B cell (primary cell): ENCODE results near the gene GABPB2. TPM values are rescaled to one million over a fixed set of nuclear protein-coding genes. Genes with fewer than 3 reads are reported as not detected.

Experiments
- ATAC-seq: fragments of 200-7000 bp; cut with Tn5 transposase; one replicate; pipeline ENCODE4 v1.10.0; 2021; ENCODE audit warnings: low read depth, mild to moderate bottlenecking, moderate number of reproducible peaks, moderate library complexity
- CTCF ChIA-PET: fragments of 350-600 bp; sonication (Branson Sonifier 250); formaldehyde crosslinking; loops from one replicate; lab custom pipeline; 2021; ENCODE audit warnings: antibody characterized with exemption, inconsistent platforms; lab: Charles Lee
- POLR2A ChIA-PET: fragments of 350-600 bp; sonication (Branson Sonifier 250); formaldehyde crosslinking; loops from one replicate; lab custom pipeline; 2021; ENCODE audit warnings: antibody characterized with exemption; lab: Charles Lee
- DNase-seq: peaks from one replicate; pipeline ENCODE4 v3.0.0; 2013
- H2AFZ ChIP-seq: 2 replicates; pipeline ENCODE4 v1.6.1; 2012; ENCODE audit warnings: mild to moderate bottlenecking, low read depth, low read length; ENCODE audit not compliant: insufficient read depth, poor library complexity, severe bottlenecking
- H3K27ac ChIP-seq, 2 donors: 1 replicate in 1 of 2; 2 replicates in 1 of 2; pipeline ENCODE4 v1.5.1; 2012 to 2013; ENCODE audit warnings: low read length in 2 of 2, mild to moderate bottlenecking in 2 of 2, moderate library complexity in 1 of 2
- H3K27me3 ChIP-seq, 4 experiments: fragments of 200-600 bp in 1 of 4; sonication (generic) in 1 of 4; replicated peaks in 1 of 4; 1 replicate in 2 of 4; 2 replicates in 2 of 4; pipeline versions ENCODE4 v1.6.1 to v1.7.0; 2013 to 2016; ENCODE audit warnings: low read length in 3 of 4, mild to moderate bottlenecking in 2 of 4, mixed read lengths in 1 of 4, moderate library complexity in 1 of 4; ENCODE audit not compliant: insufficient read depth in 4 of 4, control insufficient read depth in 3 of 4; ENCODE audit errors: control extremely low read depth in 1 of 4
- H3K36me3 ChIP-seq, 2 experiments: replicated peaks in 1 of 2; 1 replicate in 1 of 2; 2 replicates in 1 of 2; pipeline versions ENCODE4 v1.6.1 to v1.7.1; 2013; ENCODE audit warnings: low read length in 1 of 2; ENCODE audit not compliant: insufficient read depth in 2 of 2, control insufficient read depth in 1 of 2; ENCODE audit errors: control extremely low read depth in 1 of 2, extremely low read depth in 1 of 2
- H3K4me1 ChIP-seq, 2 donors: fragments of 200-600 bp in 1 of 2; sonication (generic) in 1 of 2; 1 replicate in 1 of 2; 2 replicates in 1 of 2; pipeline versions ENCODE4 v1.5.1 to v1.6.1; 2013 to 2017; ENCODE audit warnings: low read length in 2 of 2; ENCODE audit not compliant: control insufficient read depth in 2 of 2, insufficient read depth in 2 of 2
- H3K4me2 ChIP-seq: replicated peaks from 2 replicates; pipeline ENCODE3; 2012; ENCODE audit warnings: mild to moderate bottlenecking, low read depth, low read length; ENCODE audit not compliant: poor library complexity, severe bottlenecking
- H3K4me3 ChIP-seq, 5 experiments: fragments of 200-600 bp in 1 of 5; sonication (generic) in 1 of 5; 1 replicate in 3 of 5; 2 replicates in 2 of 5; pipeline versions ENCODE4 v1.5.1 to v1.7.0; 2011 to 2016; ENCODE audit warnings: low read length in 4 of 5, mild to moderate bottlenecking in 4 of 5, low read depth in 2 of 5, control low read depth in 1 of 5, moderate library complexity in 1 of 5; ENCODE audit not compliant: insufficient read depth in 1 of 5; ENCODE audit errors: control extremely low read depth in 1 of 5, extremely low read depth in 1 of 5
- H3K79me2 ChIP-seq: fragments of 200-600 bp; sonication (generic); one replicate; pipeline ENCODE4 v1.6.0; 2016; ENCODE audit warnings: low read length; ENCODE audit not compliant: control insufficient read depth, insufficient read depth
- H3K9ac ChIP-seq: fragments of 200-600 bp; sonication (generic); 2 replicates; pipeline ENCODE4 v1.6.1; 2017; ENCODE audit warnings: mild to moderate bottlenecking, low read length, moderate library complexity
- H3K9me3 ChIP-seq, 3 donors: one replicate each; pipeline versions ENCODE4 v1.6.1 to v1.7.1; 2013; ENCODE audit warnings: low read length in 2 of 3; ENCODE audit not compliant: control insufficient read depth in 2 of 3, insufficient read depth in 1 of 3; ENCODE audit errors: control extremely low read depth in 1 of 3
- H4K20me1 ChIP-seq: 2 replicates; pipeline ENCODE4 v1.6.0; 2012; ENCODE audit warnings: mild to moderate bottlenecking, low read length; ENCODE audit not compliant: insufficient read depth, control insufficient read depth, poor library complexity, severe bottlenecking
- H3K27ac Mint-ChIP-seq: one replicate; pipeline ENCODE4 v1.8.0; 2021; ENCODE audit warnings: mixed read lengths
- H3K27me3 Mint-ChIP-seq: one replicate; pipeline ENCODE4 v1.8.0; 2021; ENCODE audit warnings: mixed read lengths
- H3K4me1 Mint-ChIP-seq: one replicate; pipeline ENCODE4 v1.8.0; 2021; ENCODE audit warnings: mixed read lengths
- H3K4me3 Mint-ChIP-seq: one replicate; pipeline ENCODE4 v1.8.0; 2021; ENCODE audit warnings: mixed read lengths
- H3K9me3 Mint-ChIP-seq: one replicate; pipeline ENCODE4 v1.8.0; 2022; ENCODE audit warnings: mixed read lengths; ENCODE audit not compliant: insufficient read depth
- EZH2 ChIP-seq: IDR thresholded peaks from 2 replicates; pipeline ENCODE4 v1.6.1; 2012; ENCODE audit warnings: borderline replicate concordance, low read depth, mild to moderate bottlenecking, moderate library complexity, low read length; ENCODE audit not compliant: insufficient read depth, poor library complexity, severe bottlenecking
- WGBS: methylation state at CpG from one replicate; pipeline ENCODE4 v1.1.5; 2013; ENCODE audit warnings: missing lambda C conversion rate; ENCODE audit not compliant: insufficient coverage; 5-methylcytosine and 5-hydroxymethylcytosine counted together
- intact Hi-C: fragments of 100-400 bp; cut with micrococcal nuclease; formaldehyde crosslinking; loops from one replicate; pipeline ENCODE4 v1.10.0; 2022
- polyA plus RNA-seq: library from polyadenylated mRNA; depleted of rRNA; stranded (reverse); fragments of >200 nt; gene quantifications from 2 replicates; pipeline ENCODE4 v1.2.3, GENCODE V29; 2012
- total RNA-seq, 2 donors: library from RNA; stranded (reverse); fragments of 120-200 nt in 1 of 2; gene quantifications; 1 replicate in 1 of 2; 2 replicates in 1 of 2; pipeline versions ENCODE4 v1.2.3 to v1.2.4, GENCODE V29; 2013 to 2022
- TF ChIP-seq, protein P1 (sequence below): fragments of 200-600 bp; IDR thresholded peaks from one replicate; pipeline ENCODE4 v1.8.0; 2022; ENCODE audit warnings: antibody characterized with exemption, mild to moderate bottlenecking

Gene GABPB2
- total and polyA plus RNA-seq, 2 donors (not counting 1 experiment from before 2014, with no cell fraction given): 15.1 to 22.4 TPM

DNA sequence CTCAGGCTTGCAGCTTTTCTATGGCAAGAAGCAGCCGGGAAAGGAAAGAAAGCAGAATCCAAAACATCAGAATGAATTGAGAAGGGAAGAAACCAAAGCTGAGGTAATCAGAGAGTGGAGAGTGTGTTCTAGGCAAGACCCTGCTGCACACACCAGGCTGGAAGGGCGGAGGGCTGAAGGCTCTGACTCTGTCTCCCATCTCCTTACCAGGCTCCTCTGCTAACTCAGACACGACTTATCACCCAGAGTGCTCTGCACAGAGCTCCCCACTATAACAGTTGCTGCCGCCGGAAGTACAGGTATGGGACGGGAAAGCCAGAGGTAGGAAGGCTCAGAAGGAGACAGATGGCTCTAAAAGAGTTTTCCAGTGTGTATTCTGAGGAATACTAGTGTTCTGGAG, 96.6 kb downstream of the GABPB2 start:
- ChIA-PET CTCF (interaction anchor here (0.9 to 2.7 kb wide), 4 partner anchors 8 to 68 kb away, joined by 3 to 9 read pairs (median 6); partner anchors contain the start of gene TNFAIP8L2), POLR2A (interaction anchor here (0.6 to 0.7 kb wide), 3 partner anchors 13 to 159 kb away, joined by 3 to 4 read pairs (median 3); partner anchors contain the start of gene PRUNE1)
- H3K27ac ChIP-seq: no peak overlapping the region
- H3K36me3 ChIP-seq: peaks cover 3 to 38% of the 10 kb centered on the region in 2 experiments
- Mint-ChIP-seq H3K27ac (peak overlapping the region; percentile 96), H3K4me1 (peaks cover 32% of the 10 kb centered on the region), H3K4me3 (peak overlapping the region; percentile 92), H3K27me3 (no peaks in the 10 kb centered on the region), H3K9me3 (no peaks in the 10 kb centered on the region)
- intact Hi-C loops: loop anchor here (10.0 kb wide), 3 partner anchors 178 to 682 kb away; partner anchors contain the start of genes CTSS, RFX5 and TARS2
- ATAC-seq: no peak
- H3K79me2 ChIP-seq: peaks cover 19% of the 10 kb centered on the region
- H3K9ac ChIP-seq: peak overlapping the region; percentile 82
- no peaks in the 10 kb centered on the region for H4K20me1 ChIP-seq
- no peaks in the 10 kb centered on the region for H3K9me3 ChIP-seq
- H2AFZ ChIP-seq: no peak overlapping the region
- DNase-seq: no peak
- H3K4me3 ChIP-seq: peak overlapping the region in 1 of 5 experiments; percentile 99
- TF ChIP-seq, protein P1, sequence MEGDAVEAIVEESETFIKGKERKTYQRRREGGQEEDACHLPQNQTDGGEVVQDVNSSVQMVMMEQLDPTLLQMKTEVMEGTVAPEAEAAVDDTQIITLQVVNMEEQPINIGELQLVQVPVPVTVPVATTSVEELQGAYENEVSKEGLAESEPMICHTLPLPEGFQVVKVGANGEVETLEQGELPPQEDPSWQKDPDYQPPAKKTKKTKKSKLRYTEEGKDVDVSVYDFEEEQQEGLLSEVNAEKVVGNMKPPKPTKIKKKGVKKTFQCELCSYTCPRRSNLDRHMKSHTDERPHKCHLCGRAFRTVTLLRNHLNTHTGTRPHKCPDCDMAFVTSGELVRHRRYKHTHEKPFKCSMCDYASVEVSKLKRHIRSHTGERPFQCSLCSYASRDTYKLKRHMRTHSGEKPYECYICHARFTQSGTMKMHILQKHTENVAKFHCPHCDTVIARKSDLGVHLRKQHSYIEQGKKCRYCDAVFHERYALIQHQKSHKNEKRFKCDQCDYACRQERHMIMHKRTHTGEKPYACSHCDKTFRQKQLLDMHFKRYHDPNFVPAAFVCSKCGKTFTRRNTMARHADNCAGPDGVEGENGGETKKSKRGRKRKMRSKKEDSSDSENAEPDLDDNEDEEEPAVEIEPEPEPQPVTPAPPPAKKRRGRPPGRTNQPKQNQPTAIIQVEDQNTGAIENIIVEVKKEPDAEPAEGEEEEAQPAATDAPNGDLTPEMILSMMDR: no peak
- no peak for TF ChIP-seq EZH2
- H3K4me1 ChIP-seq: peaks cover 16 to 20% of the 10 kb centered on the region in 2 donors
- no peaks in the 10 kb centered on the region for H3K27me3 ChIP-seq
- 93% methylated on average over 3 of the region's 6 CpGs for WGBS
- peak overlapping the region; percentile 91 for H3K4me2 ChIP-seq

DNA sequence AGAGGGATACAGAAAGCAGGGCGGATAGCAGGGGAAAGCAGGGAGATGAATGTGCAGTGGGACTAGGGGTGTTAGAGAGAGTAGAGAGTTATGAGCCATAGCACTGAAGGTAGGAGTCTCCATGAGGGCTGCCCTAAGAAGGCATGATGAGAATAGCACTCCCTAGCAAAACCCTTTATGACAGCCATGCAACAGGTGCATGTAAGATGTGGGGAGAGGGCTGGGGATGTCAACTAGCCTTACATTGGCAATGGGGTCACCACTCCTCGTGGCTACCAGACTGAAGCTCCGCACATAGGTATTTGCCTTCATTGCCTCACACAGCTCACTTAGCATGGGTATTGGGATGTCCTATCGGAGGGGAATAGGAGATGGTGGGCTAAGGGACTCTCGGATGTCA, 100.6 kb downstream of the GABPB2 start:
- Histone ChIP-seq H3K4me3 (no peak overlapping the region), H3K79me2 (peaks cover 11% of the 10 kb centered on the region), H3K9ac (no peak overlapping the region), H3K4me2 (no peak overlapping the region), H3K9me3 (no peaks in the 10 kb centered on the region), H2AFZ (no peak overlapping the region), H3K36me3 (peaks cover 4 to 51% of the 10 kb centered on the region in 2 experiments), H3K27ac (no peak overlapping the region), H3K4me1 (peaks cover 10 to 11% of the 10 kb centered on the region in 2 donors), H4K20me1 (no peaks in the 10 kb centered on the region), H3K27me3 (no peaks in the 10 kb centered on the region)
- intact Hi-C loops: no loop called here
- peak overlapping the region; percentile 5 for H3K27ac Mint-ChIP-seq
- WGBS: 100% methylated on average over 3 of the region's 5 CpGs
- no peaks in the 10 kb centered on the region for H3K27me3 Mint-ChIP-seq
- ChIA-PET CTCF (interaction anchor here (0.6 kb wide), 1 partner anchor 21 kb away, joined by 5 read pairs; no protein-coding TSS in a partner anchor), POLR2A (no interaction called here)
- DNase-seq (no peak), ATAC-seq (no peak)
- peaks cover 14% of the 10 kb centered on the region for H3K4me1 Mint-ChIP-seq
- H3K4me3 Mint-ChIP-seq: no peak overlapping the region
- H3K9me3 Mint-ChIP-seq: no peaks in the 10 kb centered on the region
- no peak for TF ChIP-seq EZH2
- TF ChIP-seq, protein P1: no peak
